Tibial nerve (tissue), 4 donors: Measurements from ENCODE around the gene HOXA3. TPM values are rescaled to one million over a fixed set of nuclear protein-coding genes. Genes with fewer than 3 reads are reported as not detected.

Source experiments
- DNase-seq, 2 donors: peaks; one replicate each; pipeline ENCODE4 v3.0.0-alpha.2; 2019; ENCODE audit warnings: low spot score in 2 of 2
- H3K27ac ChIP-seq, 4 donors: fragments of 200-600 bp; sonication (generic) in 3 of 4; one replicate each; pipeline ENCODE4 v1.5.1; 2017 to 2019; ENCODE audit warnings: mild to moderate bottlenecking in 1 of 4
- H3K27me3 ChIP-seq, 2 donors: fragments of 200-600 bp; sonication (generic) in 1 of 2; one replicate each; pipeline versions ENCODE4 v1.5.1 to v1.6.0; 2017 to 2019
- H3K36me3 ChIP-seq, 3 donors: fragments of 200-600 bp; sonication (generic); one replicate each; pipeline ENCODE4 v1.5.1; 2018 to 2019
- H3K4me1 ChIP-seq, 4 donors: fragments of 200-600 bp; sonication (generic) in 3 of 4; one replicate each; pipeline ENCODE4 v1.5.1; 2017 to 2019
- H3K4me3 ChIP-seq, 4 donors: fragments of 200-600 bp; sonication (generic) in 3 of 4; one replicate each; pipeline ENCODE4 v1.5.1; 2017 to 2019; ENCODE audit warnings: mild to moderate bottlenecking in 1 of 4, moderate library complexity in 1 of 4
- H3K9me3 ChIP-seq, 4 donors: fragments of 200-600 bp; sonication (generic) in 3 of 4; one replicate each; pipeline ENCODE4 v1.5.1; 2017 to 2019
- CTCF ChIP-seq, 5 experiments: fragments of 200-600 bp in 3 of 5; fragments of 450-650 bp in 2 of 5; sonication (generic) in 3 of 5; IDR thresholded peaks; one replicate each; pipeline ENCODE4 v1.5.1; 2016 to 2019; ENCODE audit warnings: antibody characterized with exemption in 5 of 5, mild to moderate bottlenecking in 3 of 5, moderate library complexity in 2 of 5
- EP300 ChIP-seq, 2 donors: sonication (generic); formaldehyde crosslinking; IDR thresholded peaks; one replicate each; pipeline ENCODE4 v1.6.1; 2017; ENCODE audit warnings: antibody characterized with exemption in 2 of 2, mild to moderate bottlenecking in 1 of 2
- POLR2A ChIP-seq, 2 donors: fragments of 450-650 bp; IDR thresholded peaks; one replicate each; pipeline ENCODE4 v1.6.1; 2017; ENCODE audit warnings: antibody characterized with exemption in 2 of 2, mild to moderate bottlenecking in 2 of 2, moderate library complexity in 2 of 2
- WGBS, 2 donors: methylation state at CpG; one replicate each; pipeline ENCODE4 v1.1.5; 2018; 5-methylcytosine and 5-hydroxymethylcytosine counted together
- total RNA-seq, 4 donors: library from RNA; depleted of rRNA; stranded (reverse); fragments of >200 nt; gene quantifications; one replicate each; pipeline ENCODE4 v1.1.0, GENCODE V29; 2016

The HOXA3 gene
- total RNA-seq, 4 donors from 2014 or later = 7.0 to 18.8 (median 8.7) TPM

GRCh38 chr7:27114881-27115220 lies 37.5 kb downstream of the HOXA3 start:
- TF ChIP-seq EP300 (IDR thresholded peaks at IDR 0.05) (no peak), CTCF (IDR thresholded peaks at IDR 0.05) (no peak), POLR2A (IDR thresholded peaks at IDR 0.05) (no peak)
- peak overlapping the region in 2 of 4 donors; percentile 29 to 83 for H3K27ac ChIP-seq
- H3K9me3 ChIP-seq = no peaks in the 10 kb centered on the region
- peaks cover 0 to 54% of the 10 kb centered on the region in 2 donors for H3K27me3 ChIP-seq
- 66 to 69% methylated on average over 6 of the region's 6 CpGs for WGBS, 2 donors
- H3K4me3 ChIP-seq = peak overlapping the region in 2 of 4 donors; percentile 6 to 18
- H3K36me3 ChIP-seq = peaks cover 0 to 7% (median 0%) of the 10 kb centered on the region in 3 donors
- DNase-seq = no peak
- H3K4me1 ChIP-seq = peaks cover 0 to 65% (median 6%) of the 10 kb centered on the region in 4 donors

- DNase-seq = no peak
- H3K27ac ChIP-seq = peak overlapping the region; percentile 9 to 85 (median 80)
- 27 to 31% methylated on average over 15 to 22 of the region's 26 CpGs for WGBS, 2 donors
- H3K4me1 ChIP-seq = peaks cover 0 to 72% (median 6%) of the 10 kb centered on the region in 4 donors
- no peak for TF ChIP-seq POLR2A (IDR thresholded peaks at IDR 0.05)
- no peak for TF ChIP-seq EP300 (IDR thresholded peaks at IDR 0.05)
- TF ChIP-seq CTCF (IDR thresholded peaks at IDR 0.05) = no peak
- no peaks in the 10 kb centered on the region for H3K9me3 ChIP-seq
- H3K4me3 ChIP-seq = peak overlapping the region; percentile 19 to 54 (median 34)
- H3K36me3 ChIP-seq = peaks cover 0 to 7% (median 0%) of the 10 kb centered on the region in 3 donors
- peaks cover 0 to 54% of the 10 kb centered on the region in 2 donors for H3K27me3 ChIP-seq
Observed at GRCh38 chr7:27113991-27114769, 38.2 kb downstream of the HOXA3 start.

- Histone ChIP-seq H3K27me3 (peaks cover 0 to 58% of the 10 kb centered on the region in 2 donors), H3K4me1 (peaks cover 0 to 78% (median 4%) of the 10 kb centered on the region in 4 donors), H3K4me3 (peak overlapping the region; percentile 19 to 54 (median 34)), H3K9me3 (no peaks in the 10 kb centered on the region), H3K27ac (peak overlapping the region; percentile 9 to 85 (median 80)), H3K36me3 (peaks cover 0 to 11% (median 0%) of the 10 kb centered on the region in 3 donors)
- 17 to 38% methylated on average over 32 to 40 of the region's 57 CpGs for WGBS, 2 donors
- no peak for DNase-seq
- no peak for TF ChIP-seq CTCF (IDR thresholded peaks at IDR 0.05)
- no peak for TF ChIP-seq EP300 (IDR thresholded peaks at IDR 0.05)
- TF ChIP-seq POLR2A (IDR thresholded peaks at IDR 0.05) = no peak
Observed at GRCh38 chr7:27112955-27113949, 39.1 kb downstream of the HOXA3 start.

- no peaks in the 10 kb centered on the region for H3K9me3 ChIP-seq
- H3K27me3 ChIP-seq = peaks cover 0 to 57% of the 10 kb centered on the region in 2 donors
- peaks cover 0 to 9% (median 0%) of the 10 kb centered on the region in 3 donors for H3K36me3 ChIP-seq
- H3K4me3 ChIP-seq = no peak overlapping the region
- no peak for DNase-seq
- peaks cover 0 to 71% (median 4%) of the 10 kb centered on the region in 4 donors for H3K4me1 ChIP-seq
- H3K27ac ChIP-seq = peak overlapping the region in 3 of 4 donors; percentile 21 to 85 (median 78)
- TF ChIP-seq EP300 (IDR thresholded peaks at IDR 0.05) (no peak), CTCF (IDR thresholded peaks at IDR 0.05) (no peak), POLR2A (IDR thresholded peaks at IDR 0.05) (no peak)
- WGBS, 2 donors = 57 to 65% methylated on average over 4 of the region's 4 CpGs
Observed at GRCh38 chr7:27112361-27112760, 40.0 kb downstream of the HOXA3 start.
